Esophagus muscularis mucosa (tissue), 3 donors: ENCODE data around the gene ABCC1.
A peak's percentile ranks its signal among the peaks of the same experiment; 100 is the strongest.

ENCODE experiments used
- POLR2AphosphoS5 ChIP-seq, 2 donors: sonication (generic); formaldehyde crosslinking; IDR thresholded peaks; one replicate each; pipeline ENCODE4 v1.6.1; 2017; ENCODE audit warnings: antibody characterized with exemption in 2 of 2
- TF ChIP-seq, protein P1 (sequence below), 3 experiments: fragments of 200-600 bp in 2 of 3; fragments of 450-650 bp in 1 of 3; sonication (generic) in 2 of 3; IDR thresholded peaks; one replicate each; pipeline ENCODE4 v1.5.1; 2017 to 2019; ENCODE audit warnings: antibody characterized with exemption in 3 of 3, mild to moderate bottlenecking in 2 of 3, moderate library complexity in 1 of 3

GRCh38 chr16:16108759-16109158, 159.3 kb downstream of the ABCC1 start:
- TF ChIP-seq POLR2AphosphoS5 (IDR thresholded peaks at IDR 0.05), result peak in 1 of 2 donors; percentile 29
- TF ChIP-seq, protein P1, sequence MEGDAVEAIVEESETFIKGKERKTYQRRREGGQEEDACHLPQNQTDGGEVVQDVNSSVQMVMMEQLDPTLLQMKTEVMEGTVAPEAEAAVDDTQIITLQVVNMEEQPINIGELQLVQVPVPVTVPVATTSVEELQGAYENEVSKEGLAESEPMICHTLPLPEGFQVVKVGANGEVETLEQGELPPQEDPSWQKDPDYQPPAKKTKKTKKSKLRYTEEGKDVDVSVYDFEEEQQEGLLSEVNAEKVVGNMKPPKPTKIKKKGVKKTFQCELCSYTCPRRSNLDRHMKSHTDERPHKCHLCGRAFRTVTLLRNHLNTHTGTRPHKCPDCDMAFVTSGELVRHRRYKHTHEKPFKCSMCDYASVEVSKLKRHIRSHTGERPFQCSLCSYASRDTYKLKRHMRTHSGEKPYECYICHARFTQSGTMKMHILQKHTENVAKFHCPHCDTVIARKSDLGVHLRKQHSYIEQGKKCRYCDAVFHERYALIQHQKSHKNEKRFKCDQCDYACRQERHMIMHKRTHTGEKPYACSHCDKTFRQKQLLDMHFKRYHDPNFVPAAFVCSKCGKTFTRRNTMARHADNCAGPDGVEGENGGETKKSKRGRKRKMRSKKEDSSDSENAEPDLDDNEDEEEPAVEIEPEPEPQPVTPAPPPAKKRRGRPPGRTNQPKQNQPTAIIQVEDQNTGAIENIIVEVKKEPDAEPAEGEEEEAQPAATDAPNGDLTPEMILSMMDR (IDR thresholded peaks at IDR 0.05), result no peak
